GM18868 (cell line): ENCODE data around the gene SCARB1.

Experiments
- ATAC-seq: cut with Tn5 transposase; IDR thresholded peaks from one replicate; pipeline ENCODE4 v1.9.1; 2021; ENCODE audit warnings: mild to moderate bottlenecking, moderate library complexity; ENCODE audit not compliant: unreplicated experiment

SCARB1 gene

GRCh38 chr12:124778411-124778810, 85.3 kb downstream of the SCARB1 start:
- no peak for ATAC-seq

- ATAC-seq, result no peak
Measured at GRCh38 chr12:124777399-124778372, 86.0 kb downstream of the SCARB1 start.

- ATAC-seq, result no peak
Measured at GRCh38 chr12:124776125-124776513, 87.5 kb downstream of the SCARB1 start.

GRCh38 chr12:124774462-124775167, 89.0 kb downstream of the SCARB1 start:
- ATAC-seq, result peak; percentile 75

GRCh38 chr12:124774054-124774461, 89.6 kb downstream of the SCARB1 start:
- ATAC-seq, result peak; percentile 21

GRCh38 chr12:124772289-124773170, 91.1 kb downstream of the SCARB1 start:
- no peak for ATAC-seq

GRCh38 chr12:124771462-124772288, 92.0 kb downstream of the SCARB1 start:
- no peak for ATAC-seq

GRCh38 chr12:124770728-124771127, 92.9 kb downstream of the SCARB1 start:
- ATAC-seq, result no peak

GRCh38 chr12:124769881-124770512, 93.7 kb downstream of the SCARB1 start:
- no peak for ATAC-seq

GRCh38 chr12:124769163-124769530, 94.5 kb downstream of the SCARB1 start:
- ATAC-seq, result no peak

- no peak for ATAC-seq
Measured at GRCh38 chr12:124768452-124769162, 95.1 kb downstream of the SCARB1 start.

GRCh38 chr12:124767066-124767821, 96.4 kb downstream of the SCARB1 start:
- peak; percentile 73 for ATAC-seq

GRCh38 chr12:124766727-124767065, 97.0 kb downstream of the SCARB1 start:
- ATAC-seq, result peak; percentile 6

- ATAC-seq, result no peak
Measured at GRCh38 chr12:124765581-124766489, 97.8 kb downstream of the SCARB1 start.

- no peak for ATAC-seq
Measured at GRCh38 chr12:124764870-124765580, 98.6 kb downstream of the SCARB1 start.

GRCh38 chr12:124764451-124764850, 99.2 kb downstream of the SCARB1 start:
- ATAC-seq, result no peak

- ATAC-seq, result no peak
Measured at GRCh38 chr12:124763594-124763979, 100.1 kb downstream of the SCARB1 start.
